Activated effector memory CD4-positive, alpha-beta T cell treated with Interleukin-2 at 50 U/mL for 16 hours (primary cell): ENCODE results near the gene NUMA1.

Experiments used
- DNase-seq: peaks from one replicate; pipeline ENCODE4 v3.0.0-alpha.2; 2020

NUMA1 gene

GRCh38 chr11:71955898-71956456, 124.4 kb downstream of the NUMA1 start:
- no peak for DNase-seq
